ENCODE data around the gene FBXL20.

DNA sequence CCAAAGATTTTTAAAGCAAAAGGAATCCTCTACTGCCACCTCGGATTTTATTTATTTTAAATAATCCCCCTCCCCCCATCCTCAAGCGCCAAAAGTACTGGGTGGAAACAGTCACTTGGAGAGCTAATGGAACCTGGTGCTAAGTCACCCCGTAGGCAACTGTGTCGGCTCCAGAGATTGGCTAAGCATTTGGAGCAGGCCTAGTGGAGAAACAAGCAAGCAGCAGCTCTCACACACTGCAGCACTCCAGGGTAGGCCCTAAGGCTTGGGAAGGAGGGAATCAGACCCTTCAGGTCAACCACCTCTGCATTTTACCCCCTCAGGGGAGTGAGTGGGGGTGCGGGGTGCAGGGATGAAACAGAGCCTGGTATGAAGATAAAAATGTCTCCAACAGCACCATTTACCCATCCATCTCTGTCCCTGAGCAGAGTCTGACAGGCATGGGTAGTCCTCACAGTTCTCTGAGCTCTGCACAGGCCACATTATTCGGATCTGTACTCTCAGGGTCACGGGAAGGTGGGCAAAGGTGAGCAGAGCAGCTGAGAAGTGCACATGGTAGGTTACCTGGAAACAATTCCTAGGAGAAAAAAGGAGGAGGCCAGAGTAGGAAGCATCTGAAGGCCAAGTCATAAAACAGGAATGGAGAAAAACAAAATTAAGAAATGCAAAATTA, 148.5 kb downstream of the FBXL20 start:
- TF ChIP-seq, protein P1, sequence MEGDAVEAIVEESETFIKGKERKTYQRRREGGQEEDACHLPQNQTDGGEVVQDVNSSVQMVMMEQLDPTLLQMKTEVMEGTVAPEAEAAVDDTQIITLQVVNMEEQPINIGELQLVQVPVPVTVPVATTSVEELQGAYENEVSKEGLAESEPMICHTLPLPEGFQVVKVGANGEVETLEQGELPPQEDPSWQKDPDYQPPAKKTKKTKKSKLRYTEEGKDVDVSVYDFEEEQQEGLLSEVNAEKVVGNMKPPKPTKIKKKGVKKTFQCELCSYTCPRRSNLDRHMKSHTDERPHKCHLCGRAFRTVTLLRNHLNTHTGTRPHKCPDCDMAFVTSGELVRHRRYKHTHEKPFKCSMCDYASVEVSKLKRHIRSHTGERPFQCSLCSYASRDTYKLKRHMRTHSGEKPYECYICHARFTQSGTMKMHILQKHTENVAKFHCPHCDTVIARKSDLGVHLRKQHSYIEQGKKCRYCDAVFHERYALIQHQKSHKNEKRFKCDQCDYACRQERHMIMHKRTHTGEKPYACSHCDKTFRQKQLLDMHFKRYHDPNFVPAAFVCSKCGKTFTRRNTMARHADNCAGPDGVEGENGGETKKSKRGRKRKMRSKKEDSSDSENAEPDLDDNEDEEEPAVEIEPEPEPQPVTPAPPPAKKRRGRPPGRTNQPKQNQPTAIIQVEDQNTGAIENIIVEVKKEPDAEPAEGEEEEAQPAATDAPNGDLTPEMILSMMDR (IDR thresholded peaks at IDR 0.05) = no peak
- TF ChIP-seq TEAD4 (CRISPR knock-in tag; IDR thresholded peaks at IDR 0.05) (no peak), TCF7 (CRISPR knock-in tag; IDR thresholded peaks at IDR 0.05; ENCODE audit: low read depth) (no peak), ELF4 (CRISPR knock-in tag; IDR thresholded peaks at IDR 0.05; ENCODE audit: low read depth) (no peak), USF1 (CRISPR knock-in tag; IDR thresholded peaks at IDR 0.05) (no peak), NR2C2 (CRISPR knock-in tag; IDR thresholded peaks at IDR 0.05) (no peak), ZBTB21 (CRISPR knock-in tag; IDR thresholded peaks at IDR 0.05; ENCODE audit: borderline replicate concordance) (no peak), NFE2L1 (CRISPR knock-in tag; IDR thresholded peaks at IDR 0.05) (no peak), GABPB1 (CRISPR knock-in tag; IDR thresholded peaks at IDR 0.05) (no peak)
- TF ChIP-seq, protein P2, sequence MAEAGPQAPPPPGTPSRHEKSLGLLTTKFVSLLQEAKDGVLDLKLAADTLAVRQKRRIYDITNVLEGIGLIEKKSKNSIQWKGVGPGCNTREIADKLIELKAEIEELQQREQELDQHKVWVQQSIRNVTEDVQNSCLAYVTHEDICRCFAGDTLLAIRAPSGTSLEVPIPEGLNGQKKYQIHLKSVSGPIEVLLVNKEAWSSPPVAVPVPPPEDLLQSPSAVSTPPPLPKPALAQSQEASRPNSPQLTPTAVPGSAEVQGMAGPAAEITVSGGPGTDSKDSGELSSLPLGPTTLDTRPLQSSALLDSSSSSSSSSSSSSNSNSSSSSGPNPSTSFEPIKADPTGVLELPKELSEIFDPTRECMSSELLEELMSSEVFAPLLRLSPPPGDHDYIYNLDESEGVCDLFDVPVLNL (CRISPR knock-in tag; IDR thresholded peaks at IDR 0.05; ENCODE audit: borderline replicate concordance, low read depth) = no peak

Data from WTC11 (cell line).